ENCODE measurements around the gene EXD3. TPM values are rescaled to one million over a fixed set of nuclear protein-coding genes. Genes with fewer than 3 reads are reported as not detected.

Gene EXD3
- total RNA-seq, 1 donor from 2014 or later = 8.7 TPM

DNA sequence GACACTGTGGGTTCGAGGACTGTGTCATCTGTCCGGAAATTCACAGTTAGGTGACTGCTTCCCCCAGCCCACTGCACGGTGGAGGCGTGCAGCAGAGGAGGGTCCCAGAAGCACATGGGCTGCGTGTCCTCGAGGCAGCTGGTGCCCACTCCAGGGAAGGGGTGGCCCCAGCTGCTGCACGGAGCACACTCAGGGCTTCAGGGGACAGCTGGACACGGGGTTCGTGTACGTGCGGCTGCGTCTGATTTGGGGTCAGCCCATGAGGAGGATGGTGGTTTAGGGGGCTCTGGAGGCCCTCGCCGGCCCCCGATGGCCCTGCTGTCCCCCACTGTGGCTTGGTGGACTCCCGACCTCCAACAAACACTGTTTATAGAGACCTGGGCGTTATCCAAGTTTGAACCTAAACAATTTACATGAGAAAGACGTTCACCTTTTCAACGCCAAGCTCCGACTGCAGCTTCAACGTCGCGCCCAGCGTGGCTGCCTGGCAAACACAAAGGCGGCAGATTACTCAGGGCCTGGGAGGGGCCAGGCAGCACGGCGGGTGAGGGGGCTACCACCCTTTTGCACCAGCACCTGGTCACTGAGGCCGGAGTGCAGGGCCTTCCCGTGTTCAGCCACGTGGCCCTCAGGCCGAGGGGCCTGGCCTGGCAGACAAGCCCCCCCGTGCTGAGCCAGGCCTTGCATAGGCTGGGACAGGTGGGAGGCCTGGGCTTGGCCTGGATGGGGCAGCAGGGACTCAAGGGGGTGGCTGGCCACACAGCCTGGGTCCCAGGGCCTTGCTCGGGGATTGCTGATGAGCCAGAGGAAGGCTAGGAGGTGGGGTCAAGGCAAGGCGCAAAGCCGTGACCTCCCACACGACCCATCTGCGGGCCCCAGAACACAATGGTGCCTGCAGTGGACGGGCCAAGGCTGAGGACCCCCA is 55.2 kb downstream of the EXD3 start:
- intact Hi-C loops (cut with micrococcal nuclease) = no loop called here

DNA sequence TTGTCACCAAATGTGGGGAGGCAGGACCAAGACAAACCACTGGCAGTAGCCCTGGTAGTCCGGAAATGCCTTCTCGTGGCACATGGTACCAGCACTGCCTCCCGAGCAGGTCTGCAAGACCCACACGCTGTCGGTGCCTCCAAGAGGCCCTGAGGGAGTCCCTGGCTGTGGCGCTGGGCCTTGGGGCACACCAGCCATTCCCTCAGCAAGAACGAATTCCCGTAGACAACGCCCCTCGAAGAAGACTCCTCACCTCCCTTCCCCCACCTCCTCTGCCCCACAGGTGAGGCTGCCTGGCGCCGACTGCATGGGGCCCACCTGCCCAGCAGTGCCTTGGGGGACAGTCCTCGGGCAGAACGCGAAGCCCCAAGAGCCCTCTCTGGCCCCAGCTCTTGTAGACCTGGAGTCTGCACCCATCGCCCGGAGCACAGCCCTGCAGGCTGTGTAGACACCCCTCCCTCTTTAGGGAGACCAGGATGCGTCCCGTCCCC is 56.0 kb downstream of the EXD3 start:
- intact Hi-C loops (cut with micrococcal nuclease) = no loop called here

DNA sequence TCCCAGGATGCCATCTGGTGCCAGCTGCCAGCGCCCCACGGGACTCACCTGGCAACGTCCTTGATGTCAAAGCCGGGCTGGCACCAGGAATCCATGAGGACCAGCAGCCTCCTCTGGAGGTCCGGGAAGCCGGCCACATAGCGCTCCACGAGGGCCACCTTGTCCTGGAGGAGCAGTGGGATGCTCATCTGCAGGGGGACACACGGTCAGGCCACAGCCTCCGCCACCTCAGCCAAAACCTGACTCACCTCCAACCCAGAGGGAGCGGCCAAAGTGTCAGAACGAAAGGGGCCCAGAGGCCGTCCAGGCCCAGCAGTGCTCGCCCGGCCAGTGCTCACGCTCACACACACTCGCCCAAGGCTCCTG is 56.5 kb downstream of the EXD3 start:
- intact Hi-C loops (cut with micrococcal nuclease) = no loop called here

DNA sequence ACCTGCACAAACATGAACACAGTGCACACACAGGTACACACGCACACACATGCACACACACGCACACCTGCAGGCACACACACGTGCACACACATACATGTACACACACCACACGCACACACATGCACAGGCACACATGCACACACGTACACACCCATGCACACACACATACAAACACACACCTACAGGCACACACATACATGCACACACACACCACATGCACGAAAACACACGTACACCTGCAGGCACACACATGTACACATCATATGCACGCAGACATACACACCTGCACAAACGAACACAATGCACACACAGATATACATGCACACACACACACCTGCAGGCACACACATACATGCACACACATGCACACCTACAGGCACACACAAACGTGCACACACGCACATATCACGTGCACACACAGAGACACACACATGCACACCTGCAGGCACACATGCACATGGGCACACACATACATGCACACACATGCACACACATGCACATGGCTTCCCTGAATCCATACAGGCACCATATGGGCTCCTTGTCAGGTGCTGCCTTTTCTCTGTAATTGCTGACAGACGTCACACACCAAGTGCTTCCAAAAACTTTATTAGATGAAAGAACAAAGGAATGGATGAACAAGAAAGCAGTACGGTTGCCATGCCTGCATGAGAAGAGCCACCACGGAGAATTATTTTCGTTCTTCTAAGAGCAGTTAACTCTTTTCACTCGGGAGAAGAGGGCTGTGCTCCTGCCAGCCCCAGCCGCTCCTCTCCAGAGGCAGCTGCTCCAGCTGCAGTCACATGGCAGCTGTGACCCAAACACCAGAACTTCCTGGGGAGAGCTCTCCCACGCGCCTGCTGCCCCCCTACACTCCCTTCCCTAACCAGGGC is 57.2 kb downstream of the EXD3 start:
- intact Hi-C loops (cut with micrococcal nuclease) = no loop called here

DNA sequence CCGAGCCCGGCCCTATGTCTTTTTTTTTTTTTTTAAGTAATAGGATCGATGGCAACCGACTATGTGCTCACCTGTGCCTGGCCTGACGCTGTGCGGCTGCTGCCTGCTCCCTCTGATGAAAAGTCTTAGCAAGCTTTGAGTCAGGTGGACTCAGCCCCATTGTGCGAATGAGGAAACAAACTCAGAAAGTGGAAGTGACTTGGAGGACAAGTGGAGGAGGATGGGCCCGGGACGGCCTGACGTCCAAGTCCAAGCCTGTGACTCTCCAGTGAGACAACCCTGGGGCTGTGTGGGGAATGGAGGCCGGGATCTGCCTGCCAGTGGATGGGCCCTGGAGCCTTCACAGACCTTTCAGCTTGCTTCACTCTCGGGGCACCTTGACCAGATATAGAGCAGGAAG is 57.9 kb downstream of the EXD3 start:
- intact Hi-C loops (cut with micrococcal nuclease) = no loop called here

DNA sequence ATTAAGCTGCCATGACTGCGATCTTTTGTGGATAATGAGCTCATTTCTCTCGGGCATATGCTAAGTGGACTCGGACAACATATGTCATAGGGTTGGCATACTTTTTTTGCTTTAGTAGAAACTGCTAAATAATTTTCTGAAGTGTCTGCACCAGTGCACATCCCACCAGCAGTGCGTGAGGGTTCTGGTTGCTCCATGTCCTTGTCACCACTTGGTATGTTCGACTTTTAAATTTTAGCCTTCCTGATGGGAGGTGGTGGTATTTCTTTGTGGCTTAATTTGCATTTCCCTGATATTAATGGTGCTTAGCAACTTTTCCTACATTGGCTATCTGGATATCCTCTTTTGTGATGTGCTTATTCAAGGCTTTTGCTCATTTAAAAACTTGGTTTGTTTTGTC is 63.1 kb downstream of the EXD3 start:
- intact Hi-C loops (cut with micrococcal nuclease) = no loop called here

DNA sequence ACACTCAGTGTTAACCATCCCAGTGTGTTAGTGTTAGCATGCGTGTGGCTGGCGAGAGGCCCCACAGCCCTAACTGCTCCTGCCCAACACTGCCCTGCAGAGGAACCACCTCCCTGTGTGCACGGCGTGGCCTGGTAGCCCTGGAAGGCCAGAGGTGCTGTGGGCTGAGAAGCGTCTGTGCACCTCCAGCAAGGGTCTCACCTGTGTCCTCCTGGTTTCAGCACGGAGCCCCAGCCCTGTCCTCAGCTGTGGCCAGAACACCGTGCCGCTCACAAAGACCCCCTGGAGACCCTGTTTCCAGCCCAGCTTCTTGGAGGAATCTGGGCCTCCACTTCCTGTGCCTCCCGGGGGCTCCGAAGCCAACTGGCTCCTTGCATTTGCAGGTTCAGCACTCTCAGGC is 64.8 kb downstream of the EXD3 start:
- intact Hi-C loops (cut with micrococcal nuclease) = no loop called here

DNA sequence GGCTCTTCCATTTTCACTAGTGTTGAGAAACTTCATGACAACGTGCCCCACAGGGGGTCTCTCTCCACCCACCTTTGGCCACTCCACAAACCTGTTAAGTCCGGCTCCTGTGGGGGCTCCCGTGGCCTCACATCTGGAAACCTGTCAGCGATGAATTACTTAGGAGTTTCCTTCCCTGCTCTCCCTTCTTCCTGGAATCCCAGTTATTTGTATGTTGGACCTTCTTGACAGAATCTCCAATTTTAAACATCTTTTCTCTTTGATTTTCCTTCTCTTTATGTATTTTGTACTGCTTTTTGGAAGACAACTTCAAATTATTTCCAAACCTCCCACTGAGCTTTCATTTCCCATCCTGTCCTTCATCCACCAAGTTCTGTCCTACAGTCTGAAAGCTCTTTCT is 65.8 kb downstream of the EXD3 start:
- intact Hi-C loops (cut with micrococcal nuclease) = no loop called here

DNA sequence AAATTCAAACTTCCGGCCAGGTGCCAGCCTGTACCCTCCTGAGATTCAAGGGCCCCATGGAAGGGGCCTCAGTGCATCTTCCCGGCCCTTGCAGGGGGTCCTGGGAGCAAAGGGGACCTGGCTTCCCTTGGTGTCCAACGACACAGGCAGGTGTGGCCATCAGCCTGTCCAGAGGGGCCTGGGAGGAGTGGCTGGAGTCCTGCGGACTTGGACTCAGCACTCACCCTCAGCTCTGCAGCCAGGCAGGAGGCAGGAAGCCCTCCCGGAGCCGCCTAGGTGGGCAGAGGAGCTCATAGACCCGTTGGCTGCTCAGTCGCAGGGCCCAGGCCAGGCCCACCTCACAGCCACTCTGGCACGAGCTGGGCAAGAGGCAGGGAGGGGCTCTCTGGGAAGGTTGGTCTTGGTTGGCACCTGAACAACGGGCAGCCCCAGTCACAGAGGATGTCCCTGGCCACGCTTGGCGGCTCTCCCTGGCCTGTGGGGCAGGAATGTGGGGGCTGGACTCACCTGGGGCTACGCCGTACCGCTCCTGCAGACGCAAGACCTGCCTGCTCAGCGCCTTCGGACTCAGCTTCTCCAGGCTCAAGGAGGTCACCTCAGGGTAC is 67.1 kb downstream of the EXD3 start:
- intact Hi-C loops (cut with micrococcal nuclease) = no loop called here

DNA sequence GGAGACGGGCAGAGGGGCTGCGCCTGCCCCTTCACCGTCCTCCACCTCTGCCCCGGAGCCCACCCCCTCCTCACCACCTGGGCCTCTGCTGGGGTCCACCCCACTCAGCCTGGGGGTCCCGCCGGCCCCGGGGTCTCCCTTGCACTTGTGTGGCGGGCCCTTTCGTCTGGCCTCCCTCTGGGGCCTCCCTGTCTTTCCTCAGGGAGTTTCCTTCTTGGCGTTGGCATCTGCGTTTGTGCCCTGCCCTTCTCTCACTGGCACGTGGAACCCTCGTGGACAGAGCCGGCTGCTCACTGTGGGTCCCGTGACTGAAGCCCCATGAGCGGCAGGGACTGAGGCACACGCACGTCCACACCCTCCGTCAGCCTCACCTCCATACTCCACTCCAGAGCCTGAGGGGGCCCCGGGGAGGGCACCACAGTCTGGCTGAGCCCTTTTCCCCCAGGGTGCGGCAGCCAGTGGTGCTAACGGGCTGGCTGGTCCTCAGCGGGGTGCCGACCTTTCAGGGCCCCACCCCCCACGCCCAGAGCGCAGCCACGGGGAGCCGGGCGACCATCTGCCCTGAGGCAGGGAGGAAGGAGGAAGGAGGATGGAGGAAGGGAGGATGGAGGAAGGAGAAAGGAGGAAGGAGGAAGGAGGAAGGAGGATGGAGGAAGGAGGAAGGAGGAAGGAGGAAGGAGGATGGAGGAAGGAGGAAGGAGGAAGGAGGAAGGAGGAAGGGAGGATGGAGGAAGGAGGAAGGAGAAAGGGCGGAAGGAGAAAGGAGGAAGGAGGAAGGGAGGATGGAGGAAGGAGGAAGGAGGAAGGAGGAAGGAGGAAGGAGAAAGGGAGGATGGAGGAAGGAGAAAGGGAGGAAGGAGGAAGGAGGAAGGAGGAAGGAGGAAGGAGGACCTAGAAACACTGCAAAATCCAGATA is 67.9 kb downstream of the EXD3 start:
- intact Hi-C loops (cut with micrococcal nuclease) = no loop called here

DNA sequence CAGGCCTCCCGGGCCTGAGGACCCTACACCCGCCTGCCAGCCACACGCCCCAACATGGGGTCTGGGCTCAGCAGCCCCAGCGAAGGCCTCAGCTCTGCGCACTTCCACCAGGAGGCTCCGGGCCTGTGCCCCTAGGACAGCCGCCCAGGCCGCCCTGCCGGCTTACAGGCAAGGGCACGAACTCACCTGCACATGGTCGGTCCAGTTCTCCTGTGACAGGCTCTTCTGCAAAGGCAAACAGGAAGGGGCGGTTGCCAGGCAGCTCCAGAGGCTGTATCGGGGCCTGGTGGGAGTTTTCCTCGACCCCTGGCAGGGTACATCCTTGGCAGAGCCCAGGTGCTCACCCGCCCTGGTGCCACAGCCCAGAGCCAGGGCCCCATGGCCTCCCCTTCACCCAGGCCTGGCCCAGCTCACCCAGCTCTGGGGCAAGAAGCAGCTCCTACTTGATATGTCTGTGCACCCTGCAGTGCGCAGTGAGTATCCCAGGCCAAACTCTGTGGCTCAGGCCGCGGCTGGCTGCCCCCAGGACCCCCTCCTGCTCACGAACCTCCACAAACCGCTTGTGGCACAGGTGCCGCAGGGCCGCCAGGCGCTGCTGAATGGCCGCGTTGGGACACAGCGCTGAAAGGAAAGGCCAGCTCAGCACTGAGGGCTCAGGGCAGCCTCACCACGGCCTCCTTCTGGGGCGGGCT is 68.7 kb downstream of the EXD3 start:
- intact Hi-C loops (cut with micrococcal nuclease) = no loop called here

DNA sequence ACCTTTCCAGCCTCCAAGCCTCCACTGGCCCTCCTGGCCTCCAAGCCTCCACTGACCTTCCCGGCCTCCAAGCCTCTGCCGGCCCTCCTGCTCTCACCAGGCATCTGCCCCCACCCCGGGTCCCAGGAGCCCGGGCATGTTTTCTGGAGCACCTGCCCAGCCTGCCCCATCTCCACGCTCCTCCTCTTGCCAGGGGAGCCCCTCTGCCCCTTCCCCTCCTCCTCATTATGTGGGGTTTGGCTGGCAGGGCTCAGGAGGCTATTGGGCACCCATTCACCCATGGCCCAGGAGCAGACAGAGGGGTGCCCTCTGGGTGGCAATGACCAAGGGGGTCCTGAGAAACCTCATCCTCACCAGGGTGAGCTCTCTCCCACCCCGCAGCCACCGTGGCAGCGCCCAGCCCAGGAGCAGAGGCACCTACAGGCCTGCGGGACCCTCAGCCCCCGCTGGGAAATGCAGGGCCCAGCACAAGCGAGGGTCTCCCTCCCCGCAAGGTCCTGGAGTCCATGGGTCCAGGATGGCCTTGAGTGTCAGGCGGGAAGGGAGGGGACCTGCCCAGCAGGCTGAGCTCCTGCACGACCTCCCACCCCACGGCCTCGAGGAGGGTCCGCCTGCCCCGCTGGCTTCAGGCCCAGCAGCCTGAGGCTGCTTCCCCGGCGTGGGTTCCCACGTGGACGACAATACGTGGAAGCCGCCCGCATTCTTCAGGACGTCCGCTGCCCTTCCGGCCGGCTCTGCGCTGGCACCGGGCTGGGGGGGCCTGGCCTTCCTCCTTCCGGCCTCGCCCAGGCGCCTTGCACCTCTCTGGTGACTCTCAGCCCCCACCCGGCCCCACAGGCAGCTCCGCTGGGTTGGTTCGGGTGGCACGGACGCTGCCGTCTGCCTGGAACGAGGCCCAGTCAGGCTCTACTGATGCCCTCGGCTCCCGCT is 69.5 kb downstream of the EXD3 start:
- intact Hi-C loops (cut with micrococcal nuclease) = no loop called here

DNA sequence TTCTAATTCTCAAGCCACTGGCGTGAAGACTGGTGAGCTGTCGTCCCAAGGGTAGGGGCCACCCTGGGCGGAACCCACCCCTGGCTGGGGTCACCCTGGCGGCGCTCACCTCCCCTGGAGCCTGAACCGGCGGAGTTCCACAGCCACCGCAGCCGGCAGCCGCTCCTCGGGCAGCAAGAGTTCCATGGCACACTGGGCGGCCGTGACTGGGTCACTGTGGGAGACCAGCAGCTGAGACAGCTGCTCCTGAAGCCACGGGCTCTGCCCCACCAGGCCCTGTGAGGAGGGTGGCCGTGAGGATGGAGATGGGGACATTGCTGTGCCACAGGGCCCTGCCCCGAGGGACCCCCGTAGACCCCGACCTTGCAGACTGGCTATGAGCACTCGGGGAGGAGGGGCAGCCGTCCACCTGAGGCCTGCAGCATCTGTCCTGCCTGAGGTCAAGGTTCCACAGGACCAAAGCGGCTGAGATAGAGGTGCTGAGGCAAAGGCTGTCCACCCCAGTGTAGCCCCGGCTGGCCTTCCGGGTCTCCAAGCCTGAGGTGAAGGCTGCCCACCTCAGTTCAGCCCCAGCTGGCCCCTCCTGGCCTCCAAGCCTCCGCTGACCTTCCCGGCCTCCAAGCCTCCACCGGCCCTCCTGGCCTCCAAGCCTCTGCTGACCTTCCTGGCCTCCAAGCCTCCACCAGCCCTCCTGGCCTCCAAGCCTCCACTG is 70.3 kb downstream of the EXD3 start:
- intact Hi-C loops (cut with micrococcal nuclease) = no loop called here

DNA sequence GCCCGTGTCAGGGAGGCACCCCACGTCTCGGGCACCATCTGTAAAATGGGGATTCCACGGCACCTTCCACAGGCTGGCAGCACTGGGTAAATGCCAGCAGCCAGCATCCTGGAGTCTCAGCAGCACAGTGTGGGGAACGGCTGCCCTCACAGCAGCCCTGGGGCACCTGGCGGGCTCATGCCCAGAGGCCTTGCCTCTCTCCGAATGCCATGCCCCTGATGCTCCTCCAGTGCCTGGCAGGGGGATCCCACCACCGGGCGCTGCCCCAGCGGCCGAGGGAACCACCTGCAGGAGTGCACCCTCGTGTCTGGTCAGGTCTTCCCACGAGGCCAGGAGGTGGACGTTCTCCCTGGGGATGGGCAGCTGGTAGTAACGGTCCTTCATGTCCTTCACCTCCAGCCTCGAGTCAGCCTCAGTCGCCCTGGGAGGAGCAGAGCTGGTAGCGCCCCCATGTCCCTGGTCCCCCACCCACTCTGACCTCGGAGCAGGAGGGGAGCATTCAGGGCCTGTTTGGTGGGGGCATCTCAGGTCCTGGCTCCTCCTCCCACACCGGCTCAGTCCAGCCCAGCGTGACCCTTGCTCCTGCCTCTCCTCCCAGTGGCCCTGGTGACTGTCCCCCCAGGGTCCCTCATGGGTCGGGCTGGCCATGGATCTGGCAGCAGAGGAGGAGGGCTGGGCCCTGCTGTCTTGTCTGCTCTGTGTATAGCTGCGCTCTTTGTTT is 71.0 kb downstream of the EXD3 start:
- intact Hi-C loops (cut with micrococcal nuclease) = no loop called here

DNA sequence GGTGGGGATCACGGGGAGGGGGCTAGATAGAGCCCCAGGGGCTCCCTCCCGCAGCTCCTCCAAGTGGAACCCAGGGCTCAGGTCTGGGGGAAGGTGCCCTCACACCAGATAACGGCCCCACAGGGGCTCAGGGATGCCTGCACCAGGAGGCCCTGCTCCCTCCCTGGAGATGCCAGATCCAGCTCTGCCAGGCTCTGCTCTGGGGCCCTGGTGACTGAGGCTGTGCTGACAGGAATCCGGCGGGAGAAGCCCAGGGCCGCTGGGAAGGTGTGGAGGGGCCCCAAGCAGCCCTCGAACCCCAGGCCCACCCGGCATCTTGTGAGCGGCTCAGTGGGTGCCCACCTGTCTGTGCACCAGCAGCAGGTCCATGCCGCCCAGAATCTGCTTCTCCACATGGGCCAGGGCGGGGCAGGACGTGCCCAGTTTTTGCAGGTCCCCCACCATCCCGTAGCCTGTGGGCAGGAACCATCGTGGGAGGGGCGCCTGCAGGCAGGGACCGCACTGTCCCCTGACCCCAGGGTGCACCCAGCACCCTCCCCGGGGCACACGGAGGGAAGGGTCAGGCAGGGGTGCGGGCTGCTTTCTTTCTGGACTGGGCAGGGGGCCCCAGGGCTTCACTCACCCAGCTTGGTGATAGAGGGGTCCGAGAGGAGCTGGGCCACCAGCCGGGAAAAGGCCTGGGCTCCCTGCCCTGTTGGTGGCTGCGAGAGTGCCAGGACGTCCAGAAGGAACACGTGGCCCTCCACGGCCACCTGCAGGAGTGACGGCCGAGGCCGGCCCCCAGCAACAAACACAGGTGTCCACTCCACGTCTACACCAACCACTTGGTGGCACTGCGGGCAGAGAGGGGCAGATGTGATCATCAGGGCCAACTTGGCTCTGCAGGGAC is 72.0 kb downstream of the EXD3 start:
- intact Hi-C loops (cut with micrococcal nuclease) = no loop called here

DNA sequence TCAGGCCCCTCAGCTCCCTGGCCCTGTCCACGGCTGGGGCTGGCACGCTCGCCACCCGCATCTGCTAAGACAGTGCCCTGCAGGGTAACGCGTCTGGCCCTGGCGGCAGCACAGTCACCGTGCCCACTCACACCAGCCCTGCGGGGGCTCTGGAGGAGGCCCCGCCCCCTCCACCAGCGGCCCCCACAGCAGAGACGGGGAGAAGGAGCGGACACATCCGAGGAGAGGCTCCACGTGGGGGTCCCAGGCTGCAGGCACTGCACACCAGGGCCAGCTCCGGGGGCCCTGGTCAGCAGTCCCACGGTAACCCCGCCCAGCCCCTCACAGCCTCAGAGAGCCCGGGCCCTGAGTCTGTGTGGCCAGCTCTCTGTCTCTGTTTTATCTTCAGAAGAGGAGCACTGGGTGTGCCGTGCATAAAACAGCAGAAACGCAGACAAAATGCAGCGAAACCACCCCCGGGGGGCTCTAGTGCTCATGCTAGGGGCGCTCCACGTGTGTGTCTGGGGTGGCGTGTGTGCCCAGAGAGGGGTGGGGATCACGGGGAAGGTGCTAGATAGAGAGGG is 73.4 kb downstream of the EXD3 start:
- intact Hi-C loops (cut with micrococcal nuclease) = no loop called here

All from T-helper 1 cell treated with Interleukin-12 subunit alpha and Interleukin-12 subunit beta and Interleukin-4 antibody, amounts not matched to agents 30 ng/mL and 1 ng/mL, for 36 hours (primary cell).